Neuronal stem cell (in vitro differentiated cells): ENCODE results near the gene REST.

Experiments used
- DNase-seq: peaks from one replicate; pipeline ENCODE4 v3.0.0-alpha.2; 2013; ENCODE audit warnings: low spot score
- H2AFZ ChIP-seq: one replicate; pipeline ENCODE4 v1.6.1; 2013; ENCODE audit warnings: mild to moderate bottlenecking, low read length, inconsistent platforms
- H2AK5ac ChIP-seq: 2 replicates; pipeline ENCODE4 v1.6.1; 2013; ENCODE audit warnings: low read depth, mild to moderate bottlenecking, inconsistent platforms, low read length, moderate library complexity, mixed read lengths
- H2BK120ac ChIP-seq: 2 replicates; pipeline ENCODE4 v1.6.1; 2013; ENCODE audit warnings: low read depth, mild to moderate bottlenecking, inconsistent platforms, low read length, moderate library complexity, mixed read lengths
- H2BK12ac ChIP-seq: one replicate; pipeline ENCODE4 v1.6.1; 2013; ENCODE audit warnings: low read length, inconsistent platforms
- H2BK15ac ChIP-seq: 2 replicates; pipeline ENCODE4 v1.6.1; 2013; ENCODE audit warnings: mild to moderate bottlenecking, low read length, inconsistent platforms, mixed read lengths
- H2BK5ac ChIP-seq: one replicate; pipeline ENCODE4 v1.6.1; 2013; ENCODE audit warnings: inconsistent platforms, mild to moderate bottlenecking, low read length, moderate library complexity
- H3K14ac ChIP-seq: one replicate; pipeline ENCODE4 v1.6.1; 2013; ENCODE audit warnings: low read length, inconsistent platforms
- H3K18ac ChIP-seq: 2 replicates; pipeline ENCODE4 v1.6.1; 2013; ENCODE audit warnings: low read length, inconsistent platforms
- H3K23ac ChIP-seq: 2 replicates; pipeline ENCODE4 v1.6.1; 2013; ENCODE audit warnings: low read depth, mild to moderate bottlenecking, mixed read lengths, low read length, inconsistent platforms; ENCODE audit not compliant: poor library complexity
- H3K27ac ChIP-seq: replicated peaks from 3 replicates; pipeline ENCODE4 v1.5.1; 2013; ENCODE audit warnings: low read length, inconsistent platforms
- H3K27me3 ChIP-seq, 3 experiments: 2 replicates each; pipeline ENCODE4 v1.6.1; 2013; ENCODE audit warnings: low read length in 3 of 3, mild to moderate bottlenecking in 2 of 3, inconsistent platforms in 1 of 3, low read depth in 1 of 3, mixed read lengths in 1 of 3, moderate library complexity in 1 of 3; ENCODE audit not compliant: control insufficient read depth in 3 of 3, insufficient read depth in 3 of 3
- H3K36me3 ChIP-seq, 2 donors: replicated peaks in 1 of 2; 2 replicates each; pipeline ENCODE4 v1.6.1; 2013; ENCODE audit warnings: low read length in 2 of 2; ENCODE audit not compliant: control insufficient read depth in 2 of 2, insufficient read depth in 2 of 2
- H3K4ac ChIP-seq: 2 replicates; pipeline ENCODE4 v1.6.1; 2013; ENCODE audit warnings: inconsistent platforms, mild to moderate bottlenecking, low read length, moderate library complexity
- H3K4me1 ChIP-seq, 2 donors: 1 replicate in 1 of 2; 2 replicates in 1 of 2; pipeline ENCODE4 v1.6.1; 2013; ENCODE audit warnings: low read length in 2 of 2, low read depth in 1 of 2; ENCODE audit not compliant: control insufficient read depth in 2 of 2, insufficient read depth in 1 of 2
- H3K4me2 ChIP-seq: one replicate; pipeline ENCODE4 v1.6.1; 2013; ENCODE audit warnings: mild to moderate bottlenecking, low read length, inconsistent platforms; ENCODE audit not compliant: insufficient read depth, poor library complexity, severe bottlenecking
- H3K4me3 ChIP-seq, 2 donors: 2 replicates each; pipeline ENCODE4 v1.5.1; 2013; ENCODE audit warnings: low read length in 2 of 2, mild to moderate bottlenecking in 2 of 2, inconsistent platforms in 1 of 2, moderate library complexity in 1 of 2
- H3K79me1 ChIP-seq: one replicate; pipeline ENCODE4 v1.6.1; 2013; ENCODE audit warnings: low read depth, mild to moderate bottlenecking, inconsistent platforms, low read length, moderate library complexity
- H3K9ac ChIP-seq: one replicate; pipeline ENCODE4 v1.6.1; 2013; ENCODE audit warnings: mild to moderate bottlenecking, low read depth, low read length, inconsistent platforms; ENCODE audit not compliant: poor library complexity
- H3K9me3 ChIP-seq, 2 donors: replicated peaks in 1 of 2; 2 replicates each; pipeline versions ENCODE3 to v1.6.1; 2013; ENCODE audit warnings: low read length in 2 of 2, mild to moderate bottlenecking in 2 of 2, inconsistent platforms in 1 of 2, low read depth in 1 of 2, mixed read lengths in 1 of 2, moderate library complexity in 1 of 2; ENCODE audit not compliant: control insufficient read depth in 2 of 2, insufficient read depth in 1 of 2
- H4K8ac ChIP-seq: one replicate; pipeline ENCODE4 v1.6.1; 2013; ENCODE audit warnings: low read depth, mild to moderate bottlenecking, inconsistent platforms, low read length, moderate library complexity
- H4K91ac ChIP-seq: one replicate; pipeline ENCODE4 v1.6.1; 2013; ENCODE audit warnings: low read length, low read depth, mild to moderate bottlenecking, inconsistent platforms; ENCODE audit not compliant: poor library complexity
- WGBS, 2 donors: extraction: QIAGEN DNeasy Blood & Tissue Kit; methylation state at CpG; one replicate each; pipeline ENCODE4 v1.1.7; 2013; ENCODE audit warnings: missing lambda C conversion rate in 2 of 2, mixed read lengths in 1 of 2; ENCODE audit not compliant: insufficient read length in 2 of 2, insufficient replicate concordance in 1 of 2; ENCODE audit errors: extremely low coverage in 2 of 2; 5-methylcytosine and 5-hydroxymethylcytosine counted together

Gene REST

GRCh38 chr4:56977321-56978012 is 69.8 kb downstream of the REST start, which contains the start of gene NOA1:
Gene NOA1 (minus strand): TSS chr4:56977606. CDS start chr4:56977585, 21 bp downstream.
- Histone ChIP-seq H3K79me1 (peaks cover 5% of the 10 kb centered on the region), H2AFZ (peak within 1 kb of the TSS; percentile 96), H2BK12ac (no peak within 1 kb of the TSS), H3K9ac (peak within 1 kb of the TSS; percentile 93), H3K4me3 (peak within 1 kb of the TSS; percentile 68 to 96), H2BK120ac (no peak within 1 kb of the TSS), H3K4me2 (peak within 1 kb of the TSS; percentile 96), H2AK5ac (no peak within 1 kb of the TSS), H4K91ac (no peak within 1 kb of the TSS), H3K27me3 (peaks cover 0 to 2% (median 0%) of the 10 kb centered on the region in 3 experiments), H3K9me3 (peaks cover 0 to 11% of the 10 kb centered on the region in 2 donors), H3K27ac (peak within 1 kb of the TSS; percentile 77), H2BK15ac (peak within 1 kb of the TSS; percentile 30), H3K23ac (peak within 1 kb of the TSS; percentile 94), H2BK5ac (peak within 1 kb of the TSS; percentile 78), H3K36me3 (peaks cover 7 to 46% of the 10 kb centered on the region in 2 donors), H3K18ac (peak within 1 kb of the TSS; percentile 90), H3K4ac (no peak within 1 kb of the TSS), H4K8ac (no peak within 1 kb of the TSS), H3K4me1 (peaks cover 0 to 3% of the 10 kb centered on the region in 2 donors), H3K14ac (no peak within 1 kb of the TSS)
- WGBS, 2 donors, result no CpG with 5 or more reads among the region's 51 CpGs
- DNase-seq, result peak; percentile 98

- Histone ChIP-seq H3K23ac (peak within 1 kb of the TSS; percentile 22), H2BK15ac (no peak within 1 kb of the TSS), H3K9me3 (peaks cover 0 to under 1% of the 10 kb centered on the region in 2 donors), H3K4me2 (peak within 1 kb of the TSS; percentile 80), H3K9ac (peak within 1 kb of the TSS; percentile 96), H3K36me3 (peaks cover 0 to 39% of the 10 kb centered on the region in 2 donors), H3K18ac (peak within 1 kb of the TSS; percentile 95), H2BK120ac (no peak within 1 kb of the TSS), H3K79me1 (peaks cover 5% of the 10 kb centered on the region), H3K4me1 (peaks cover 0 to 3% of the 10 kb centered on the region in 2 donors), H2AK5ac (no peak within 1 kb of the TSS), H4K8ac (no peak within 1 kb of the TSS), H2AFZ (peak within 1 kb of the TSS; percentile 84), H3K27me3 (peaks cover 0 to 2% (median 0%) of the 10 kb centered on the region in 3 experiments), H3K4ac (no peak within 1 kb of the TSS), H2BK5ac (no peak within 1 kb of the TSS), H3K27ac (peak within 1 kb of the TSS; percentile 80), H4K91ac (no peak within 1 kb of the TSS), H3K14ac (no peak within 1 kb of the TSS), H2BK12ac (no peak within 1 kb of the TSS), H3K4me3 (peak within 1 kb of the TSS; percentile 68 to 90)
- no CpG with 5 or more reads among the region's 37 CpGs for WGBS, 2 donors
- DNase-seq, result peak; percentile 95
These were observed 71.1 kb downstream of the REST start, which contains the start of gene POLR2B for GRCh38 chr4:56978750-56979303. Gene POLR2B (plus strand): TSS chr4:56978896. CDS start chr4:56978986, 90 bp downstream.

GRCh38 chr4:56979421-56980072 is 71.8 kb downstream of the REST start:
- H3K79me1 ChIP-seq, result peaks cover 5% of the 10 kb centered on the region
- H4K8ac ChIP-seq, result no peak overlapping the region
- no peak overlapping the region for H3K9ac ChIP-seq
- peak overlapping the region; percentile 80 for H3K4me2 ChIP-seq
- no peak overlapping the region for H3K4ac ChIP-seq
- H3K27me3 ChIP-seq, result peaks cover 0 to 2% (median 0%) of the 10 kb centered on the region in 3 experiments
- H3K36me3 ChIP-seq, result peaks cover 0 to 38% of the 10 kb centered on the region in 2 donors
- H2AK5ac ChIP-seq, result no peak overlapping the region
- peak overlapping the region; percentile 68 to 90 for H3K4me3 ChIP-seq
- no CpG with 5 or more reads among the region's 21 CpGs for WGBS, 2 donors
- no peak overlapping the region for H3K18ac ChIP-seq
- no peak for DNase-seq
- H3K4me1 ChIP-seq, result peaks cover 0 to 3% of the 10 kb centered on the region in 2 donors
- no peak overlapping the region for H2AFZ ChIP-seq
- H3K27ac ChIP-seq, result no peak overlapping the region
- H3K9me3 ChIP-seq, result no peaks in the 10 kb centered on the region
- H2BK120ac ChIP-seq, result no peak overlapping the region
- no peak overlapping the region for H3K23ac ChIP-seq
- no peak overlapping the region for H2BK15ac ChIP-seq
- H3K14ac ChIP-seq, result no peak overlapping the region
- no peak overlapping the region for H2BK12ac ChIP-seq
- H2BK5ac ChIP-seq, result no peak overlapping the region
- H4K91ac ChIP-seq, result no peak overlapping the region

- no peak overlapping the region for H3K18ac ChIP-seq
- no peak overlapping the region for H3K9ac ChIP-seq
- H3K4me1 ChIP-seq, result peaks cover 0 to 2% of the 10 kb centered on the region in 2 donors
- H3K23ac ChIP-seq, result no peak overlapping the region
- no peak for DNase-seq
- H2BK15ac ChIP-seq, result no peak overlapping the region
- no peak overlapping the region for H2BK12ac ChIP-seq
- H4K91ac ChIP-seq, result no peak overlapping the region
- H3K4me3 ChIP-seq, result no peak overlapping the region
- peaks cover 3% of the 10 kb centered on the region for H3K79me1 ChIP-seq
- no peak overlapping the region for H3K4ac ChIP-seq
- no peak overlapping the region for H4K8ac ChIP-seq
- no peak overlapping the region for H3K14ac ChIP-seq
- H2BK120ac ChIP-seq, result no peak overlapping the region
- peaks cover 5 to 54% of the 10 kb centered on the region in 2 donors for H3K36me3 ChIP-seq
- H2AFZ ChIP-seq, result no peak overlapping the region
- H2BK5ac ChIP-seq, result no peak overlapping the region
- H3K4me2 ChIP-seq, result peak overlapping the region; percentile 11
- no CpG with 5 or more reads among the region's 4 CpGs for WGBS, 2 donors
- H2AK5ac ChIP-seq, result no peak overlapping the region
- H3K27me3 ChIP-seq, result peaks cover 0 to 2% (median 0%) of the 10 kb centered on the region in 3 experiments
- no peaks in the 10 kb centered on the region for H3K9me3 ChIP-seq
- H3K27ac ChIP-seq, result no peak overlapping the region
These were observed 74.1 kb downstream of the REST start for GRCh38 chr4:56981795-56982201.
